Measurements from ENCODE around the gene FCRL3. TPM values are rescaled to one million over a fixed set of nuclear protein-coding genes. Genes with fewer than 3 reads are reported as not detected.
"Not testable (repeated sequence)": the region's sequence is repeated elsewhere in the genome, so short reads cannot be mapped to it uniquely, and the experiment has no call there.

Gene FCRL3, protein sequence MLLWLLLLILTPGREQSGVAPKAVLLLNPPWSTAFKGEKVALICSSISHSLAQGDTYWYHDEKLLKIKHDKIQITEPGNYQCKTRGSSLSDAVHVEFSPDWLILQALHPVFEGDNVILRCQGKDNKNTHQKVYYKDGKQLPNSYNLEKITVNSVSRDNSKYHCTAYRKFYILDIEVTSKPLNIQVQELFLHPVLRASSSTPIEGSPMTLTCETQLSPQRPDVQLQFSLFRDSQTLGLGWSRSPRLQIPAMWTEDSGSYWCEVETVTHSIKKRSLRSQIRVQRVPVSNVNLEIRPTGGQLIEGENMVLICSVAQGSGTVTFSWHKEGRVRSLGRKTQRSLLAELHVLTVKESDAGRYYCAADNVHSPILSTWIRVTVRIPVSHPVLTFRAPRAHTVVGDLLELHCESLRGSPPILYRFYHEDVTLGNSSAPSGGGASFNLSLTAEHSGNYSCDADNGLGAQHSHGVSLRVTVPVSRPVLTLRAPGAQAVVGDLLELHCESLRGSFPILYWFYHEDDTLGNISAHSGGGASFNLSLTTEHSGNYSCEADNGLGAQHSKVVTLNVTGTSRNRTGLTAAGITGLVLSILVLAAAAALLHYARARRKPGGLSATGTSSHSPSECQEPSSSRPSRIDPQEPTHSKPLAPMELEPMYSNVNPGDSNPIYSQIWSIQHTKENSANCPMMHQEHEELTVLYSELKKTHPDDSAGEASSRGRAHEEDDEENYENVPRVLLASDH
- total RNA-seq: 1 to 10 TPM in 1 of 2 donors, not detected in 1; 1.3 TPM

DNA sequence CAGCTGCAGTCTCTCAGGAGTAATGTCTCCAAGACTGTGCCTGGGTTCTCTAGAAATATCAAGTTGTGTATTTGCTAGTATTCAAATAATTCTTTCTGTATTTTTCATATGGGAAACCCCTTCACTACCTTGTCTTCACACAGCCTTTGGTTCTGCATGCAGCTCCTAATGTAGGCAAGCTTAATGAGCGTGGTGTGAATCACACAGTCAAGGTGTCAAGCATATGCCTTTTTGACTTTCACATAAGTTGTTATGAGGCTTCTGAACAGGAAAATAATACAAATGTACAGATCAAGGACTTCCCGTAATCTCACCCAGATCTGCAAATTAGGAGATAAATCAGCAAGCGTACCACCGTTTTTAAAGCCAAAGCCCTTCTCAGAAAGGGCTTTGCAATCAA lies at the start of gene FCRL3:
Gene FCRL3, minus strand, starts transcription at position 38 of the 400 bp plus-strand sequence. CDS start 280 bp downstream, outside the sequence.
- DNase-seq (ENCODE audit: low spot score in 2 of 2) (no peak), ATAC-seq (peak in 1 of 2 donors; percentile 61)
- H3K27ac Mint-ChIP-seq: no peak within 1 kb of the TSS
- H3K9me3 Mint-ChIP-seq: peaks cover 0 to under 1% of the 10 kb centered on the region in 2 donors
- H3K36me3 Mint-ChIP-seq: no peaks in the 10 kb centered on the region

DNA sequence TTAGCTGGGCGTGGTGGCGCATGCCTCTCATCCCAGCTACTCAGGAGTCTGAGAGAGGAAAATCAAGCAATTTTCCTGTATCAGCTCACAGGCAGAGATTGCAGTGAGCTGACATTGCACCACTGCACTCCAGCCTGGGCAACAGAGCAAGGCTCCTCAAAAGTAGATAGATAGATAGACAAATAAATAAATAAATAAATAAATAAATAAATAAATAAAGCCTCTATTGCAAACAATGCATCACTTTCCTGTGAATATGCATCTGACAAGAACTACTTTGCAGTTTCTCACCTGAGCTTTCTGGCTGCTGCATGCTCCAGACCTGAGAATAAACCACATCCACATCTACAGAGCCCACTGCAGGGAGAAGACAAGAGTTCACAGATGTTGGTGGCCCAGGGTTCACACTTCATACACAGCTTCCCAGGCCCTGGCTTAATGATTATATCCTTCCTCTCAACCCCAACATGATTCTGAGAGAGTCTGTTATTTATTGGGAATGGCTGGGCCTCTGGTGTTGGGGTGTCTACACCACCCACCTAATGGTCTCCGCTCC lies 47.8 kb upstream of the FCRL3 start:
- Mint-ChIP-seq H3K27ac (no peak overlapping the region), H3K36me3 (no peaks in the 10 kb centered on the region), H3K9me3 (no peaks in the 10 kb centered on the region)
- DNase-seq (ENCODE audit: low spot score in 2 of 2) (no peak), ATAC-seq (no peak)

DNA sequence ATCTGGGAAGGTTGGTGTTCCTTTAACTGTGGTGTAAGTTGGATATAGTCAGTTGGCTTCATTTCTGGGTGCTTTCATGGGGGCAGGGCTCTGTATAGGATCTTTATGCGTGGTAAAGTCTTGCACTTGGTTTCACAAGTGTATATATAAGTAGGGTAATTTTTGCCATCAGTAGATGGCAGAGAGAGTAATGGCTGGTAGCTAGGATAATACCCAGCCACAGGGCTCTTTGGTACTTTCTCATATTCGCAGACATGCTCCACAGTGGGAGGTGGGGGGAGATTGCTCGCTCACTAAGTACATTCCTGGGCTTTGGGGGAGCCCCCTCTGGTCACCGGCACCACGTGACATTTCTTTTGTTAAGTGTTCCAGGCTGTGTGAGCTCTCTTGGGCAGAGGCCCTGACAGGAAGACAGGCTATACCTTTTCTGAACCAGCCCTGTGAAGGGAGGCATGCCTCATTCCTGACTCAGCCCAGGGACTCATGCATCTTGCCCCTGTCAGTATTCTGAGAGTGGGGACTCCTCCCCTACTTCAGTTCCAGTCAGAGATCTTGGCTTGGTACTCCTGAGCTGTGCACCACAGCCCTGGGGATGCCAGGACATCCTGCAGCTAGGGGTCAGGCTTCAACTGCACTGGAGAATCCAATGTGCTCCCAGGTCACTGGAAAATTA lies 38.8 kb upstream of the FCRL3 start:
- ATAC-seq (peak in 1 of 2 donors; percentile 22), DNase-seq (ENCODE audit: low spot score in 2 of 2) (no peak)
- no peaks in the 10 kb centered on the region for H3K9me3 Mint-ChIP-seq

DNA sequence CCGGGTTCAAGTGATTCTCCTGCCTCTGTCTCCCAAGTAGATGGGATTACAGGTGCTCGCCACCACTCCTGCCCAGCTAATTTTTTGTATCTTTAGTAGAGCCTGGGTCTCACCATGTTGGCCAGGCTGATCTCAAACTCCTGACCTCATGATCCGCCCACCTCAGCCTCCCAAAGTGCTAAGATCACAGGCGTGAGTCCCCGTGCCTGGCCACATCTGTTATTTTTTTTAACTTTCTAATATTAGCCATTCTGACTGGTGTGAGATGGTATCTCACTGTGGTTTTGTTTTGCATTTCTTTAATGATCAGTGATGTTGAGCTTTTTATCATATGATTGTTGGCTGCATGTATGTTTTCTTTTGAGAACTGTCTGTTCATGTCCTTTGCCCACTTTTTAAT lies 35.4 kb upstream of the FCRL3 start:
- DNase-seq (ENCODE audit: low spot score in 2 of 2); H3K9me3 Mint-ChIP-seq; H3K27ac Mint-ChIP-seq; ATAC-seq; H3K36me3 Mint-ChIP-seq: not testable (repeated sequence)

More for the DNA sequence above, 38.8 kb upstream of the FCRL3 start:
- Mint-ChIP-seq H3K27ac (no peak overlapping the region), H3K36me3 (no peaks in the 10 kb centered on the region)

DNA sequence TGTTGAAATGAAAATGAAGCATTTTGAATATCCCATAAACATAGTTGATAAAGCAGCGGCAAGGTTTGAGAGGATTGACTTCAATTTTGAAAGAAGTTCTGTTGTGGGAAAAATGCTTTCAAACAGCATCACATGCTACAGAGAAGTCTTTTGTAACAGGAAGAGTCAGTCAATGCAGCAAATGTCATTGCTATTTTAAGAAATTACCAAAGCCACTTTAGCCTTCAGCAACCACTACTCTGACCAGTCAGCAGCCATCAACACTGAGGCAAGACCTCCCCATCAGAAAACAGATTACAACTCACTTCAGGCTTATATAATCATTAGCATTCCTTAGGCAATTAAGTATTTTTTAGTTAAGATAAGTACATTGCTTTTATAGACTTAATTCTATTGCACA lies 33.8 kb upstream of the FCRL3 start:
- Mint-ChIP-seq H3K36me3 (no peaks in the 10 kb centered on the region), H3K27ac (no peak overlapping the region), H3K9me3 (no peaks in the 10 kb centered on the region)
- ATAC-seq: no peak
- no peak for DNase-seq (ENCODE audit: low spot score in 2 of 2)

DNA sequence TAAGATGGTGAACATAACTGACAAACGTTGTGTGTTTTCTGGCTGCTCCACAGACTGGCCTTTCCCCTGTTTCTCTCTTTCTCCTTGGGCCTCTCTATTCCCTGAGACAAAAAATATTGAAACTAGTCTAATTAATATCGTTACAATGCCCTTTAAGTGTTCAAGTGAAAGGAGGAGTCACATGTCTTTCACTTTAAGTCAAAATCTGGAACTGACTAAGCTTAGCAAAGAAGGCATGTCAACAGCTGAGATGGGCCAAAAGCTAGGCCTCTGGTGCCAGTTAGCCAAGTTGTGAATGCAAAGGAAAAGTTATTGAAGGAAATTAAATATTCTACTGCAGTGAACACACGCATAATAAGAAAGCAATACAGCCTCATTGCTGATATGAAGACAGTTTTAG lies 32.2 kb upstream of the FCRL3 start:
- Mint-ChIP-seq H3K9me3 (no peaks in the 10 kb centered on the region), H3K36me3 (peaks cover 0 to 6% of the 10 kb centered on the region in 2 donors), H3K27ac (no peak overlapping the region)
- no peak for ATAC-seq
- no peak for DNase-seq (ENCODE audit: low spot score in 2 of 2)

DNA sequence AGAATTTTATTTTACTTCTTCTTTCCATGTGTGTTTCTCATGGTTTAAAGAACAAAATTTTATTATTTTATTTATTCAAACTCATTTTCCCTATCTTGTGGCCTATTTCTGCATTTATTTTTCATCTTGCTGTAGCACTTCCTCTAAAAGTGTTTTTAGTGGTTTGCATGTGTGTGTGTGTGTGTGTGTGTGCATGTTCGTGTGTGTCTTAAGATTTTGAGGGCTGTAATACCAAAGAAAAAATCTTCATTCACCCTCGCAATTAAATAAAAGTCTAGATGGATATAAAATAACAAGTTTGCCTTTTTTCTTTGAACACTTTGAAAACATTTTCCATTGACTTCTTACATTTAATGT lies 24.6 kb upstream of the FCRL3 start:
- DNase-seq (ENCODE audit: low spot score in 2 of 2) (no peak), ATAC-seq (no peak)
- peaks cover 7 to 21% of the 10 kb centered on the region in 2 donors for H3K36me3 Mint-ChIP-seq
- H3K9me3 Mint-ChIP-seq: peaks cover 16 to 18% of the 10 kb centered on the region in 2 donors
- no peak overlapping the region for H3K27ac Mint-ChIP-seq

DNA sequence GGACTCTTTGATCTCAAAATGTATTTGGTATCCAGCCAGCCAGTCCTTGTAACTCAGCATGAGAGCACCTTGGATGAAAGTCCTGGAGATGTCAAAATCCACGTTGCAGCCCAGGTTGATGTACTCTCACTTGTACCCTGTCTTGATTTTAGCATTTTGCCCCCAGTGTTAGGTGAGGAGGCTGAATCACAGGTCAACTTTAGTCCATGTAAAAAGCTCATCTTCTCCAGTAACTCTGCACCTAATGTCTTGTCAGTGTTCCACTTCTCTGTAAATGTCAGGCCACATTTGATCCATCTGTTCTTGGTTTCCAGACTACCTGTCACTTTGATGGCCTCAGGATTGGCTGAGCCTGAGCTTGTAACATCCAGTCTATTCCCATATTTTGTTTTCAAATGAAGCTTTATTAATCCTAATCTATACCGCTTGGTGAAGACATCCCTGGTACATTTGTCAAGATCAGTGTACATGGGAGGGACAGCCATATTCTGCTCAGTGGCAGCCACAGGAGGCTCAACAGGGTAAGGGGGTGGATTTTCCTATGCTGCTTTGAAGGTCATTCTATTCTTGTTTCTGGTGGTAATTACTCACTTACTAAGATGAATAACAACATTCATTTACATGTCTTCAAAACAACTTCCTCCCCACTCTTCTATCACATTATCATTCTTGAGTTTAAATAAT lies 24.1 kb upstream of the FCRL3 start:
- Mint-ChIP-seq H3K27ac (peak overlapping the region in 1 of 2 donors; percentile 1), H3K9me3 (peaks cover 16 to 18% of the 10 kb centered on the region in 2 donors), H3K36me3 (peaks cover 7 to 21% of the 10 kb centered on the region in 2 donors)
- ATAC-seq (peak in 1 of 2 donors; percentile 58), DNase-seq (ENCODE audit: low spot score in 2 of 2) (no peak)

DNA sequence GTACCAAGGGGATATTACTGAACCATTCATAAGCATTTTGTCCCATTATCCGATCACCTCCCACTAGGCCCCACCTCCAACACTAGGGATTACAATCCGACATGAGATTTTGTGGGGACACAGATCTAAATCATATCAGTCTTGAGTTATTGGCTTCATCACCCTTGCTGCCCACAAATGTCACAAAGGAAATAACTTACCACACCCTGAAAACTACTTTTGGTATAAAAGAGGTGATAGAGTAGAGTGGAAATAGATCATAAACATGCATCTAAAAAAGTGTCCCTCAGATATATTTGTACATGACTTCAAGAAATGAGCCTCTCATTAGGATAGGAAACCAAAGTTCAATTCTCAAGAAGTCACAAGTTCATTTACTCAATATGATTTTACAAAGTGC lies 22.6 kb upstream of the FCRL3 start:
- H3K36me3 Mint-ChIP-seq: peaks cover 7 to 15% of the 10 kb centered on the region in 2 donors
- no peak for ATAC-seq
- peaks cover 16 to 18% of the 10 kb centered on the region in 2 donors for H3K9me3 Mint-ChIP-seq
- H3K27ac Mint-ChIP-seq: no peak overlapping the region
- DNase-seq (ENCODE audit: low spot score in 2 of 2): no peak

DNA sequence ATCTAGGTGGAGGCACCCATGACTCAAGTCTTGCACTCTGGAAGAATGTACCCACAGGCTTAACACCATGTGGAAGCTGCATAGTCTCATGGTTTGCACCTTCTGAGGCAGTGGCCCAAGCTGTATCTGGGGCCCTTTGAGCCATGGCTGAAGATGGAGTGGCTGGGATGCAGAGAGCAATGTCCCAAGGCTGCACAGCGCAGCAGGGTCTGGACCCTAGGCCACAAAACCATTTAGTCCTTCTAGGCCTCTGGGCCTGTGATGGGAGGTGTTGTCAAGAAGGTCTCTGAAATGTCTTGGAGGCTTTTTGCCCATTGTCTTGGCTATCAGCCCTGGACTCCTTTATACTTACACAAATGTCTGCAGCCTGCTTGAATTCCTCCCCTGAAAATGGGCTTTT lies 21.4 kb upstream of the FCRL3 start:
- ATAC-seq: no peak
- no peak for DNase-seq (ENCODE audit: low spot score in 2 of 2)
- H3K27ac Mint-ChIP-seq: no peak overlapping the region
- H3K36me3 Mint-ChIP-seq: peaks cover 7 to 15% of the 10 kb centered on the region in 2 donors
- peaks cover 16 to 18% of the 10 kb centered on the region in 2 donors for H3K9me3 Mint-ChIP-seq

DNA sequence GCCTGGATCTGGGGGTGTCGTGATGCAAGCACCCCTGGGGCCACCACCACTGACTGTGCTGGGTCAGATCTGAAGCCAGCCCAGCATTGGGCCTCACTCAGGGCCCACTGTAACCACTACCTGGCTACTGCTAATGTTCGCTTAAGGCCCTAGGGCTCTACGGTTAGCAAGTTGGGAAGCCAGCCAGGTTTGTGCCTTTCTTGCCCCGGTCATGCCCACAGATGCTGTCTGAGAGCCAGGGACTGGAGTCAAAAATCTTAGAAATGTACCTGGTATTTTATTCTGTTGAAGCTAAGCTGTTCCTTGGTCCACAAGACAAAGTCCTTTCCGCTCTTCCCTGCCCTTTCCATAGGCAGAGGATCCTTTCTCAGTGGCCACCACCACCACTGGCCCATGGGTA lies 15.2 kb upstream of the FCRL3 start:
- ATAC-seq: no peak
- no peak for DNase-seq (ENCODE audit: low spot score in 2 of 2)
- H3K36me3 Mint-ChIP-seq: peaks cover 0 to 2% of the 10 kb centered on the region in 2 donors
- peaks cover 1% of the 10 kb centered on the region in 2 donors for H3K9me3 Mint-ChIP-seq
- H3K27ac Mint-ChIP-seq: no peak overlapping the region

DNA sequence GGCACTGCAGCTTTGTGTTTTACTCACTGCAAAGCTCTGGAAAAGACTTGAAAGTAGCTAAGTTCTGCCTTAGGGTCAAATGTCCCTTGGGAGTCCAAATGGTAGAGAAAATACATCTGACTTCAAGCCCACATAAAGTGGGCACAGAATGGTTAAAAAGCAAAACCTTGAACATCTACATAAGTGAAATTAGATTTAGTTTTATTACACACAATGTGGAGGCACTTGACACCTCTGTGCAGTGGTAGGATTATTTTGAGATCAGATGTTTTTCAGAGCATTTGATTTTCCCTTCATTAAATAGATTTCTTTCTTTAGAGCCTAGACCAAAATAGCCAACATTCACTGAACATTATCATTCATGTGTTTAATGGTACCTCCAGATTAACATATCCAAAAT lies 11.2 kb upstream of the FCRL3 start:
- no peak for DNase-seq (ENCODE audit: low spot score in 2 of 2)
- H3K36me3 Mint-ChIP-seq: no peaks in the 10 kb centered on the region
- H3K27ac Mint-ChIP-seq: no peak overlapping the region
- peaks cover 0 to 4% of the 10 kb centered on the region in 2 donors for H3K9me3 Mint-ChIP-seq
- ATAC-seq: no peak

DNA sequence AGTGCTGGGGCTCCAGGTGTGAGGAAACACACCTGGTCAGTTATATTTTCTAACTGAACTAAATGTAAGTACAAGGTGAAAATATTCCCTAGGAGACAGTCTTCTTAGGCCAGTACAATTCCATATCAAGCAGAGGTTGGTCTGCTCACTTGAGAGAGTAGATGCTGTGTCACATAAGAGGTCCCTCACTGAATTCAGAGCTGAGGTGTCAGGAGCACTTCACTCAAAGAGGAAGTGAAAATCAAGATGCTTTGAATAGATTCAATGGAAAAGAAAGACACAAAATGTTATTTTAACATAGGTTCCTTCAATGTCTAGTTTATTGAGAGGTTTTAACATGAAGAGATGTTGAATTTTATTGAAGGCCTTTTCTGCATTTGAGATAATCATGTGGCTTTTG lies 4.3 kb upstream of the FCRL3 start:
- Mint-ChIP-seq H3K36me3 (no peaks in the 10 kb centered on the region), H3K9me3 (peaks cover 8% of the 10 kb centered on the region in 2 donors), H3K27ac (no peak overlapping the region)
- no peak for ATAC-seq
- DNase-seq (ENCODE audit: low spot score in 2 of 2): no peak

DNA sequence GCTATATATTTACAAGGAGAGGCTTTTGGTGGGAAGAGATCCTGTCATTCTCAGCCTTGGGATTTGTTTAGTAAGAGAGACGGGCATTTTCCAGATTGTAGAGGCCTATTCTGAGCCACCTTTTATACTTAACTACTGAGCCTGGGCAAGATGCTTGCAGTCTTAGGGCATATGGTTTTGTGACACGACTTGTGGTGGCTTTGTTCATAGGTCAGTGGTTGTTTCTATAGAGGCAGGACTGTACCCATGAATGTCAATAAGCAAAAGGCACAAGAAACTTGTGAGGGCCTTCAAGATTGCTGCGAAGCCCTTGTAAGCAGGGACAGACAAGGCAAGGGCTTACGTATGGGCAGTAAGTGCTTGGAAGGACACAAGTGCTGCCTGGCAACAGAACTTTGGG lies 3.4 kb upstream of the FCRL3 start:
- no peak for DNase-seq (ENCODE audit: low spot score in 2 of 2)
- no peaks in the 10 kb centered on the region for H3K36me3 Mint-ChIP-seq
- no peak overlapping the region for H3K27ac Mint-ChIP-seq
- peaks cover 8% of the 10 kb centered on the region in 2 donors for H3K9me3 Mint-ChIP-seq
- no peak for ATAC-seq

DNA sequence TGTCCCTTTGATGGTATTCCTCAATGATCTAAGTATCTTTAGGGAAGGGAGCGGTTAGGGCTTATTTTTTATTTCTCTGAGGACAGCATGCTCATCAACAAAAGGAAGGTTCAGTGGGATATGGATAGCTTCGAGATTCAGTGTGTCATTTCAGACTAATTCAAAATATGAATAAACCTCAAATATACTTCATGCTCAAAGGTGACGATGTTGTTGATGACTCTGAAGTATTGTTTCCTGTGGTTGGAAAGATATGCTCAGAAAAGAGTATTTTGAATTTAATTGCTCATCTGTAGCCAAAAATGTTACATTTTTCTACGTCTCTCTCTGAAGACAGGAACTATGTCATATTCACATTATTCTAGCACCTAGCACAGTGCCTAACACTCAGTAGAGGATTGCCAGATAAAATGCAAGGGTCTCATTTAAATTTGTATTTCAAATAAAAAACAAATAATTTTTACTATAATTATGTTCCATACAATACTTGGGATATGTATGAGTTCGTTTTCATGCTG lies 1.8 kb upstream of the FCRL3 start:
- Mint-ChIP-seq H3K9me3 (peaks cover 8% of the 10 kb centered on the region in 2 donors), H3K27ac (no peak overlapping the region), H3K36me3 (no peaks in the 10 kb centered on the region)
- DNase-seq (ENCODE audit: low spot score in 2 of 2) (no peak), ATAC-seq (peak in 1 of 2 donors; percentile 50)

DNA sequence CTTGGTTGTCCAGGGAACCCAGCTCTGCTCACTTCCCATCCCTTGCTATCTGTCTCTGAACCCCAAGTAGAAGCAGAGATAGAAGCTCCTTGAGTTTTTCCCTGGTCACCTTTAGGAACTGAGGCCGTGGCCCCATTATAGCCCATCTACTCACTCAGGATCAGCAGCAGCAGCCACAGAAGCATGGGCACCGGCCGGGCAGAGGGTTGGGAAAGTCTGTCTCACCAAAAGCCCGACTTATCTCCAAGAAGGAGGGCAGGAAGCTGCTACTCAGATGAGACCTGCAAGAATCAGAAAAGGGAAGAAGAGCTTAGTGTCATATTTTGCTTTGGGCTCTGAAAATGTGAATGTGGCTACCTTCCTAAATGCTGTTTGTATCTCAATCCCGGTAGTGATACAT lies 264 bp downstream of the FCRL3 start:
- ATAC-seq (no peak), DNase-seq (ENCODE audit: low spot score in 2 of 2) (no peak)
- no peak overlapping the region for H3K27ac Mint-ChIP-seq
- H3K36me3 Mint-ChIP-seq: no peaks in the 10 kb centered on the region
- no peaks in the 10 kb centered on the region for H3K9me3 Mint-ChIP-seq
